GM21423 (cell line): ENCODE results near the gene RHBDL3.

Source experiments
- ATAC-seq: cut with Tn5 transposase; IDR thresholded peaks from one replicate; pipeline ENCODE4 v1.9.1; 2021; ENCODE audit warnings: mild to moderate bottlenecking, moderate library complexity; ENCODE audit not compliant: unreplicated experiment

RHBDL3 gene

DNA sequence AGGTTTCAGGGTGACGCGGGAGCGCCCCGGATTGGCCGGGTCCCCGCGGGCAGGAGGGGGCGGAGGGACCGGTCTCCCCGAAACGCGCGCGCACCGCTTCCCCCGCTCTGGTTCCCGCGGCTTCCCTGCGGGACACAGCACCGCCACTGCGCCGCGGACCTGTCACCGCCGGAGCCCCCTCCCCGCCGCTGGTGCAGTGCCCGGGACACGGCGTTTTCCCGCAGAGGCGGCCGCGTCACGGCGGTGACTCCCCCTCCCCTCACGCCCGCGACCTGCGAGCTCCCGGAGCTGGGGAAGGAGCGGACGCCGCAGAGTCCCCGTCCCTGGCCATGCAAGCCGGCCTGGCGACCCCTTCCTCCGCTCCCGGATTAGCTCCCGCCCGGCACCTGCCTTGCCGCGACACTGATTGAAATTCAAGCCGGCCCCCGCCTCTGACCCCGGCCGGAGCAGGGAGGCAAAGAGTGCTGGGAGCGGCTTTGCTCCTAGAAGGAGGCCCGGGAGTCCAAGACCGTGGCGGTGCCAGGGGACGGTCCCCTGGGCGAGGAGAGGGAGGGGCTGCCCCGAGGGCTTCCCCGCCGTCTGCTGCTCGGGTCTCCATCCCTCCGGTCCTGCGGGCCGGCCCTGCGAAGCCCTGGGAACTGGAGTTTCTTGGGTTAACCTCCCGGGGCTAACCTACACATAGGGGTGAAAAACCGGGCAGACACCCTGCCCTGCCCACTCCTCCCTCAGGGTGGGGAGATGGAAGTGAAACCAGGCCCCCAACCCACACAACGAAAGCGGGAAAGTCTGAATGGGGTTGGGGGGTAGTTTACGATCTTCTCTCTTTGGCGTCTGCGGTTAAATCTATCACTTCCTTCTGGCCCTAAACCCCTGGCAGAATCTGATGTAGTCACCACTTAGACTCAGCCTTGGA lies 1.0 kb downstream of the RHBDL3 start:
- no peak for ATAC-seq

DNA sequence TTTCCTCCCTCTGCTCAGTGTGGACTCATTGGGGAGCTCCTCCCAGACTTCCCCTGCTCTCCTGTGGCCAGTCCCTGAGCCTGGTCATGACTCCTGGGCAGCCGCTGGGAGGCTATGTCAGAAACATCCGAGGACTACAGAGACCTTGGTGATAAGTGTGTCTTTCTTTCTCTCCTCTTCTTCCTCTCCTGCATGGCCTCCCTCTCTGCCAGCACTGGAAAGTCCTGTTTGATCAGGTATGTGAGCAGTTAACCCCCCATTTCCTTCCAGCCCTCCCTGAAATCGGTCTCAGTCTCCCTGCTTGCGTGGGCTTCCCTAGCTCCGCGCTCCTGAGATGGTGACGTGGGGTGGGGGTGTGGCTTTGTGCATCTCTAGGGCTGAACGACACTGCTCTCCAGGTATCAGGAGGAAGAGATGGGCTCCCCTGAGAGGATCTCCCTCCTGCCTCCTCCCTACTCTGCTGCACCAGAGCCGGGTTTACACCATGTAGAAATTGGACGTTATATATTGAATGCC lies 2.1 kb downstream of the RHBDL3 start:
- no peak for ATAC-seq

DNA sequence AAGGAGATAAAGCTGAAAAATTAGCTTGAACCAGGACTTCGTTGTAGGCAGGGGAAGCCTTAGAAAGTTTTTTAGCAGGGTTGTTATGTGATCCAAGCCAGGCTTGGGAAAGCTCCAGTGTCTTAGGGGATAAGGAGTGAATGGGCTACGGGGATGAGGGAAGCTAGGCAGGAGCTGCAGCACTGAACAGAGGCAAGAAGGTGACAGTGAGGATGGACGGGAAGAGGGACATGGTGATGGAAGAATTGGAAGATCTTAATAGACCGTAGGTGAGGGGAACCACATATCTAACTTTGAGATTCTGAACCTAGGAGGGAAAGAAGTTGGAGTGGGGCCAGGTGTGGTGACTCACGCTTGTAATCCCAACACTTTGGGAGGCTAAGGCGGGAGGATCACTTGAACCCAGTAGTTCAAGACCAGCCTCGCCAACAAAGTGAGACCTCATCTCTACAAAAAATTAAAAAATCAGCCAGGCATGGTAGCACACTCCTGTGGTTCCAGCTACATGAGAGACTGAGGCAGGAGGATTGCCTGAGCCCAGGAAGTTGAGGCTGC lies 3.2 kb downstream of the RHBDL3 start:
- no peak for ATAC-seq

GRCh38 chr17:32269377-32269776 lies 3.7 kb downstream of the RHBDL3 start:
- no peak for ATAC-seq

GRCh38 chr17:32271844-32272243 lies 6.2 kb downstream of the RHBDL3 start:
- ATAC-seq = no peak

- ATAC-seq = no peak
These were observed 8.5 kb downstream of the RHBDL3 start for GRCh38 chr17:32274101-32274500.

DNA sequence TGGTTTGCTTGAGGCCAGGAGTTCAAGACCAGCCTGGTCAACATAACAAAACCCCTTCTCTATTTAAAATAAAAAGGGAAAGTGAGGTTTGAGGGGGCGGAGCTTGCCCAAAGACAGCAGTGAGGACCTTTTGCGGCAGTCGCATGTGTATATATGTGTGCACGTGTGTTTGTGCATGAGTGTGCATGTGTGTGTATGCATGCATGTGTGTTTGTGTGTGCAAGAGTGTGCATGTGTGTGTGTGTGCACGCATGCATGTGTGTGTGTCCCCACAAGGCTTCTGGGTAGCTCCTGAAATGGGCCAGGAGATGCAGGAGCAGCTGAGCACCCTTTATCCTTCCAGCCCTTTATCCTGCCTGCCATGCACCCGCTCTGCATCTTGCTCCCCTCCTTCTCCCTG lies 9.0 kb downstream of the RHBDL3 start:
- ATAC-seq = no peak

DNA sequence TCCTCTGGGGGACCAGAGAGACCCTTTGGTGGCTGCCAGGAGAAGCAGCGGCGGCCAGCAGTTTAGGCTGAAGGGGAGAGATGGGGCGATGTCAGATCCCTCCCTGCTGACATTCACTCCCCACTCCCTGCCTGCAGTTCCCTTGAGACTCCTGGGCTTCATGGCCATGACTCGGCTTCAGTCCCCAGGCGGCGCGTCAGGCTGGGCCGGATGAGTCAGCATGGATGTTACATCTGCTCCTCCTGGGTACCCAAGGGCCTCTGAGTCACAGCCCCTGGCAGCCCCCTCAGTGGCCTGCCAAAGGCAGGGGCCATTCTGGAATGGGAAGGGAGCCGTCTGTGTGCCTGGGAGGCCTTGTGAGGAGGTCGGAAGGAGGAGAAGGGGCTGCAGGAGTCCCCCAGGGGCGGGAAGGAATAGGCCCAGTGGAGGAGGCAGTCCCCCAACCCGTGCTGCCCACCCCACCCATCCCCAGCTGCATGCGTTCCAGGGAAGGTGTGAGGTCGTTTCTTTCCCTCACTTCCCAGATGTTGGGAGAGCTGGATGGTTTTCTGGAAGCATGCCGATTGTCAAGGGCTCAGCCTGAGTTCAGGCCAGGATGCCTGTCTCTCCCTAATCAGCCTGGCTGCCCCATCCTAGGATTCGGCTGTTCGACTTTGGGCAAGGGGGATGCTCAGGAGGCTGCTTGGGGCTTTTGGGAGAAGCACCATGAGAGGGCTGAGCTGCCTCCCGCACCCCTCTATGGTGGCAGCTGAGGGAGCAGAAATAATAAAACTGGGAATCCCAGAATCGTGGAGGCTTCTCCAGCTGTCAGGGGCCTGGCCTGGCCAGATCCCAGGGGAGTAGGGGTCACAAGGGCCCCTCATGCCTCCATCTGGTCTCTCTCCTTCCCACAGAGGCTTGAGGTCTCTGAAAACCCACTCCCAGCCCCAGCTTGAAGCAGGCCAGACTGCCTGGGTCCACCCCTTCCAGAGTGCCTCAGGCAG lies 9.7 kb downstream of the RHBDL3 start:
- ATAC-seq = no peak

- ATAC-seq = no peak
These were observed 10.6 kb downstream of the RHBDL3 start for GRCh38 chr17:32276171-32276601.

GRCh38 chr17:32277284-32277683 lies 11.7 kb downstream of the RHBDL3 start:
- ATAC-seq = no peak

- no peak for ATAC-seq
These were observed 13.2 kb downstream of the RHBDL3 start for GRCh38 chr17:32278815-32279214.

DNA sequence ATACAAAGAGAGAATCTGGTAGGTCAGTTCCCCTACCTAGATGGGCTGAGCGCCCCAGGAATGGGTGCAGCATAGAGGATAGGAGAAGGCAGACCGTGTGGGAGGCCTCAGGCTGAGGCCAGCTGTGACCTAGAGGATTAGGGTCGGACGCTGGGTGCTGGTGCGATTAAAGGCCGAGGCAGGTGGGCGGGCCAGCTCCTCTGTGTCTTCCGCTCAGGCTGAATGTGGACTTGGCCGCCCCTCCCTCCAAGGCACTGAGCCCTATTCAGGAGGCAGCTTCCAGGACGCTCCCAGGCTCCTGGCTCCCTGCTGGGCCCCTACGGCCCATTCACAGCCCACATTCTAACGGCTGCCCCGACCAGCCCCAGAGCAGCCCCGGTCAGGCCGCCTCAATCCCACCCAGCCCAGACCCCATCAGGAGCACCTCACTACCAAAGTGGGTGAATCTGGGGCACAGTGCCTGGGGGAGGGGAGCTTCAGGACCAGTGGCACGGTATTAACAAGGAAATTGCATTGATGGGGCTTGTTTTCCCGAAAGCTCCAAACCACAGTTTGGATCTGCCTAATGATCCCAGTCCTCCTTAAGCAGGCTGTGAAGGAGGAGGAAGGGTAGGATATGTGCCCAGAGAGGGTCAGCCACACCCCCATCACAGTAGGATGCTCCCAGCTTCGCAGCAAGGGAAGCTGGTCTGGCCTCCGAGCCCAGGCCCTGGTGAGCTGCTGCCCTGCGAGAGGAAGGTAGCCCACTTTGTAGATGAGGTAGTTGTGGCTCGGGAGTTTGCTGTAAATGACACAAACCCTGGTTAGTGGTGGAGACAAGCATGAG lies 14.5 kb downstream of the RHBDL3 start:
- ATAC-seq = no peak

DNA sequence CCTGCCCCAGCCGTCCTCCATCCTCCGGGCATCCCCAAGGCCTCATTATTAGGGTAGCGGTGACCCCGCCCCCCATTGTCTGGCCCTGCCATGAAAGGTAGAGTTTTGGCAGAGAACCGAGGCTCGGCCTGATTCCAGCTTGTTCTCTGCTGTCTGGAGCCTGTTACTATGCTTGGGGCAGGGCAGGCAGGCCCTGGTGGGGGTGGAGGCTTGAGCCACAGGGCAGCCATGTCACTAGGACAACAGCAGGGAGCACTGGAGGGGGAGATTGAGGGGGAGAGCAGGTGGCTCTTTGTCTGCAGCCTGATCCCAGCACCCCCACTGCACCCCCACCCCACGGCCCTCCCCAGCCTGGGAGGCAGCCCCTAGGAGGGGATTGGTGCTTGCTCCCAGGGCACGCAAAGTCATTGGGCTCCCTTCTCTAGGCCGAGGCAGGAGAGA lies 15.4 kb downstream of the RHBDL3 start:
- ATAC-seq = no peak

- no peak for ATAC-seq
These were observed 18.1 kb downstream of the RHBDL3 start for GRCh38 chr17:32283745-32284201.

GRCh38 chr17:32285306-32285705 lies 19.7 kb downstream of the RHBDL3 start:
- ATAC-seq = no peak

DNA sequence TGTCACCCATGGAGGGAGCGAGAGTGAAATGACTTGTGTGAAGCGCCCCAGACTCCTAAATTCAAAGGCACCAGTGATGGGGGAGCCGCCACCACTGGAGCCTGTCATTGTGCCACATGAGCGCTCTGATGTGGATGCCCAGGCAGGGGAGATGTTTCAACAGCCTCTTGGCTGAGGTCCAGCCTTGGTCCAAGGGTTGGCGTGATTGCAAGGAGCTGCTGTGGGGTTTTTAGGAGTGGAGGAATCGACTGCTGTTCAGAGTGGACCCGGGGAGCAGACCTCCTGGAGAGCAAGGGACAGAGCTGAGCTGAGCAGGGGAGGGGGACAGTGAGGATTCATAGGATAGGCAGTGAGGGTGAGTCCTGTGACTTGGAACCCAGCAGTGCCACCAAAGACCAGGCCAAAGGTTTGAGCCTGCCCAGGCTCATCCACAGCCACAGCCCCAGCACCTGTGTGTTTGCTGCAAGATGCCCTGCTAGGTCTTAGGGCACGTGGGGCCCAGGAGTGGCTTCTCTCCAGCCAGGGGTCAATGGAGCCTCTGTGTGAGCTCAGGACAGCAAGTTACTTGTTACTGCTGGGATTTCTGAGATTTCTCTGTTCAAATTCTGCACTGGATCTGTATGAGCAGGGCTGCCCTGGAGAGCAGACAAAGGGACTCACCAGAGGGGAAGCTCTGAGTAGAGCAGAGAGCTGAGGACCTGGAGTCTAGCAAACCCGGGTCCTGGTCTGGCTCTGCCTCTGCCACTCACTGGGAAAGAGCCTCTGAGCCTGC lies 20.3 kb downstream of the RHBDL3 start:
- ATAC-seq = no peak

DNA sequence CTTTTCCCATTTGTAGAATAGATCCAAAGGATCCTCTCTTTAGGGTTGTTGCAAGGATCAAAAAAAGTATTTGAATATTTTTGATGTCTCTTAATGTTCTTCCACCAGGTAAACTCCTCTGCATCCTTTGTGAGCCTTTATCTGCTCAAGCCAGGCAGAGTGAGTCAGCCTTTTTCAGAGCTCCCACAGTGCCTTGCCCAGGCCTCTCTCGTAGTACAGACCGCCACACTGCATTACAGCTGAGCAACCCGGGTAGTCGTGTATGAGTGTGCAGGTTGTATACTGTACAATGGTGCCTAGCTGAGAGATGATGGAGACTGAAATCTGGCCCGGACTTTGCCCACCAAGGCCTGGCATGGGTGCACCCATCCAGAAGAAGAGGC lies 20.9 kb downstream of the RHBDL3 start:
- ATAC-seq = no peak

DNA sequence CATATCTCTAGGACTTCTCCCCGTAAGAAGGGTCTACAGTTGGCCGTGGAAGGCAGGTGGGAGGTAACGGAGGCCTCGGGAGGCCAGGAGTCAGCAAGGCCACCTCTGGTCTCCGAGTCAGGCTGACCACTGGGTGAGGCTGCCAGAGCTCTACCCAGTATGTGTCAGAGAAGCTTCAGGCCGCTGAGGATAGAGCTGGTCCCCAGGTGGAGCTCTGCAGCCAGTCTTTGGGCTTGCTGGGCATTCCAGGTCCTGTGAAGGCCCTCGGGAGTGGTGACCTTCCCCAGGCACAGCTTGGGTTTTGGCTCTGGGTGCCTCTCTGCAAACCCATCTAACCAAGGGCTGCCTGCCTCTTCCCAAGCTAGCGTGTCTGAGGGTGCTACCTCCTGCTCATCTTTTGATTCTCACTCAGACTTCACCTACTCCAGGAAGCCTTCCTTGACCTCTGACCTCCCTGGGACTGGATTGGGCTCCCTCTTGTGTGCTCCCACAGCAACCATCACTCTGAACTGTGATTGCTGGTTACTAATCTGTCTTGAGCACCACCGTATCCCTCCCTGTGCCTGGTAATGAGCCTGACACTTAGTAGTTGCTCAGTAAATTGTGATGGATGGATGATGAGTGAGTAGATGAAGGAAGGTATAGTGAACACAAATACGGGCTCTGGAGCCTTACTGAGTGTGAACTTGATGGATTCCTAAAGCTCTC lies 22.3 kb downstream of the RHBDL3 start:
- no peak for ATAC-seq

DNA sequence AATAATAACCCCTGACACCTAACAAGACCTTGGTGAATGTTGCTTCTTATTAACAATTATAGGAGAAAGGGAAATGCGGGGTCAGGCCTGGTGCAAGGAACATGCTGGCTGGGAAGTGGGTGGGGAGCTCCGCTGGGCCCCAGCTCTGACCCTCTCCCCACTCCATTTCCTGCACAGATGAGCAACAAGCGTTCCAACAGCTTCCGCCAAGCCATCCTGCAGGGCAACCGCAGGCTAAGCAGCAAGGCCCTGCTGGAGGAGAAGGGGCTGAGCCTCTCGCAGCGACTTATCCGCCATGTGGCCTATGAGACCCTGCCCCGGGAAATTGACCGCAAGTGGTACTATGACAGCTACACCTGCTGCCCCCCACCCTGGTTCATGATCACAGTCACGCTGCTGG lies 23.0 kb downstream of the RHBDL3 start:
- ATAC-seq = no peak
